Superior temporal gyrus (tissue), 1 donor: ENCODE results near the gene PKP1.

Experiments
- DNase-seq: peaks from one replicate; pipeline ENCODE4 v3.0.0-alpha.2; 2016; ENCODE audit errors: extremely low spot score

PKP1 gene

GRCh38 chr1:201328576-201328975 is 45.3 kb downstream of the PKP1 start:
- DNase-seq, result no peak

GRCh38 chr1:201329286-201329685 is 46.0 kb downstream of the PKP1 start:
- no peak for DNase-seq

GRCh38 chr1:201329801-201330200 is 46.5 kb downstream of the PKP1 start:
- DNase-seq, result no peak

GRCh38 chr1:201330541-201330940 is 47.2 kb downstream of the PKP1 start:
- no peak for DNase-seq

- DNase-seq, result no peak
These were observed 47.9 kb downstream of the PKP1 start for GRCh38 chr1:201331166-201331565.

GRCh38 chr1:201332021-201332420 is 48.7 kb downstream of the PKP1 start:
- no peak for DNase-seq

- no peak for DNase-seq
These were observed 49.5 kb downstream of the PKP1 start for GRCh38 chr1:201332616-201333335.

GRCh38 chr1:201334325-201335173 is 51.2 kb downstream of the PKP1 start:
- DNase-seq, result no peak

GRCh38 chr1:201335174-201335870 is 52.0 kb downstream of the PKP1 start:
- DNase-seq, result no peak

- no peak for DNase-seq
These were observed 52.6 kb downstream of the PKP1 start for GRCh38 chr1:201335901-201336300.

GRCh38 chr1:201336711-201337450 is 53.6 kb downstream of the PKP1 start:
- no peak for DNase-seq

- DNase-seq, result no peak
These were observed 58.1 kb downstream of the PKP1 start for GRCh38 chr1:201341377-201341776.

GRCh38 chr1:201344206-201345080 is 61.1 kb downstream of the PKP1 start:
- DNase-seq, result no peak

- no peak for DNase-seq
These were observed 61.7 kb downstream of the PKP1 start for GRCh38 chr1:201345081-201345355.

- peak; percentile 40 for DNase-seq
These were observed 63.1 kb downstream of the PKP1 start for GRCh38 chr1:201346337-201346939.

- no peak for DNase-seq
These were observed 63.7 kb downstream of the PKP1 start for GRCh38 chr1:201346987-201347386.

GRCh38 chr1:201347498-201348210 is 64.3 kb downstream of the PKP1 start:
- DNase-seq, result no peak

GRCh38 chr1:201348211-201348566 is 64.9 kb downstream of the PKP1 start:
- peak; percentile 24 for DNase-seq

GRCh38 chr1:201349092-201349491 is 65.8 kb downstream of the PKP1 start:
- no peak for DNase-seq

- no peak for DNase-seq
These were observed 67.0 kb downstream of the PKP1 start for GRCh38 chr1:201350361-201350725.
